ENCODE measurements around the gene AK3. TPM values are rescaled to one million over a fixed set of nuclear protein-coding genes. Genes with fewer than 3 reads are reported as not detected.
"Not testable (repeated sequence)": the region's sequence is repeated elsewhere in the genome, so short reads cannot be mapped to it uniquely, and the experiment has no call there.

Gene AK3
- total RNA-seq, 2 experiments from 2014 or later: 19.9 to 20.9 TPM

GRCh38 chr9:4786599-4786998, 45.6 kb upstream of the AK3 start:
- H3K4me3 Mint-ChIP-seq: no peak overlapping the region
- Histone ChIP-seq H3K27me3 (ENCODE audit: control insufficient read depth in 1 of 2, insufficient read depth in 2 of 2, low read length in 2 of 2) (no peaks in the 10 kb centered on the region), H3K4me1 (ENCODE audit: insufficient read depth, low read length) (no peaks in the 10 kb centered on the region), H3K4me3 (ENCODE audit: low read length) (no peak overlapping the region), H3K27ac (ENCODE audit: low read depth in 1 of 2, low read length in 2 of 2) (no peak overlapping the region), H3K9me3 (ENCODE audit: control insufficient read depth in 1 of 2, insufficient read depth in 1 of 2, low read length in 2 of 2) (no peaks in the 10 kb centered on the region), H3K36me3 (ENCODE audit: insufficient read depth, low read length) (no peaks in the 10 kb centered on the region)
- no peak for TF ChIP-seq CTCF (IDR thresholded peaks at IDR 0.05)
- no peaks in the 10 kb centered on the region for H3K4me1 Mint-ChIP-seq (ENCODE audit: low read depth)
- ATAC-seq (ENCODE audit: poor library complexity) (no peak), DNase-seq (no peak)
- no peak overlapping the region for H3K27ac Mint-ChIP-seq
- POLR2A ChIA-PET: no interaction called here
- intact Hi-C loops (cut with DNase I, micrococcal nuclease): no loop called here
- H3K27me3 Mint-ChIP-seq: no peaks in the 10 kb centered on the region
- CTCF ChIA-PET: no interaction called here
- H3K36me3 Mint-ChIP-seq (ENCODE audit: low read depth): no peaks in the 10 kb centered on the region
- H3K9me3 Mint-ChIP-seq: no peaks in the 10 kb centered on the region

GRCh38 chr9:4784403-4784802, 43.4 kb upstream of the AK3 start:
- intact Hi-C loops (cut with DNase I, micrococcal nuclease): no loop called here
- no peak for TF ChIP-seq CTCF (IDR thresholded peaks at IDR 0.05)
- ATAC-seq (ENCODE audit: poor library complexity) (no peak), DNase-seq (no peak)
- CTCF ChIA-PET: interaction anchor here (1.0 to 1.7 kb wide), 2 partner anchors 13 to 25 kb away, joined by 4 read pairs; no protein-coding TSS in a partner anchor
- Mint-ChIP-seq H3K4me3 (no peak overlapping the region), H3K4me1 (ENCODE audit: low read depth) (no peaks in the 10 kb centered on the region), H3K27me3 (peaks cover 8% of the 10 kb centered on the region), H3K36me3 (ENCODE audit: low read depth) (no peaks in the 10 kb centered on the region), H3K27ac (no peak overlapping the region), H3K9me3 (no peaks in the 10 kb centered on the region)
- POLR2A ChIA-PET: interaction anchor here (1.8 kb wide), 1 partner anchor 9 kb away, joined by 6 read pairs; no protein-coding TSS in a partner anchor
- Histone ChIP-seq H3K36me3 (ENCODE audit: insufficient read depth, low read length) (no peaks in the 10 kb centered on the region), H3K4me3 (ENCODE audit: low read length) (no peak overlapping the region), H3K4me1 (ENCODE audit: insufficient read depth, low read length) (no peaks in the 10 kb centered on the region), H3K27me3 (ENCODE audit: control insufficient read depth in 1 of 2, insufficient read depth in 2 of 2, low read length in 2 of 2) (no peaks in the 10 kb centered on the region), H3K27ac (ENCODE audit: low read depth in 1 of 2, low read length in 2 of 2) (no peak overlapping the region), H3K9me3 (ENCODE audit: control insufficient read depth in 1 of 2, insufficient read depth in 1 of 2, low read length in 2 of 2) (no peaks in the 10 kb centered on the region)

DNA sequence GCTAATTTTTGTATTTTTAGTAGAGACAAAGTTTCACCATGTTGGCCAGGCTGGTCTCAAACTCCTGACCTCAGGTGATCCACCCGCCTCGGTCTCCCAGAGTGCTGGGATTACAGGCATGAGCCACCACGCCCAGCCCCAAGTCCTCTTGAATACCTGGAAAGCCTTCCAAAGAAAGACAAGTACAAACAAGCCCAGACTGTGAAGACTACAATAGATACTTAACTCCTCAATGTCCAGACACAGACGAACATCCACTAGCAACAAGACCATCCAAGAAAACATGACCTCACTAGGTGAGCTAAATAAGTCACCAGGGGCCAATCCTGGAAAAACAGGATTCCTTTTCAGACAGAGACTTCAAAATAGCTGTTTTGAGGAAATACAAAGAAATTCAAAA, 42.2 kb upstream of the AK3 start:
- H3K4me3 Mint-ChIP-seq; H3K4me1 Mint-ChIP-seq (ENCODE audit: low read depth); ATAC-seq (ENCODE audit: poor library complexity); H3K36me3 Mint-ChIP-seq (ENCODE audit: low read depth); H3K4me3 ChIP-seq (ENCODE audit: low read length); H3K4me1 ChIP-seq (ENCODE audit: insufficient read depth, low read length); DNase-seq; H3K27ac Mint-ChIP-seq; intact Hi-C loops (cut with DNase I, micrococcal nuclease); H3K27me3 ChIP-seq (ENCODE audit: control insufficient read depth in 1 of 2, insufficient read depth in 2 of 2, low read length in 2 of 2); H3K36me3 ChIP-seq (ENCODE audit: insufficient read depth, low read length); H3K27ac ChIP-seq (ENCODE audit: low read depth in 1 of 2, low read length in 2 of 2); H3K9me3 Mint-ChIP-seq; H3K27me3 Mint-ChIP-seq; H3K9me3 ChIP-seq (ENCODE audit: control insufficient read depth in 1 of 2, insufficient read depth in 1 of 2, low read length in 2 of 2): not testable (repeated sequence)
- ChIA-PET POLR2A (interaction anchor here (0.8 to 1.8 kb wide), 2 partner anchors 9 to 10 kb away, joined by 4 to 6 read pairs; no protein-coding TSS in a partner anchor), CTCF (interaction anchor here (1.0 kb wide), 1 partner anchor 14 kb away, joined by 4 read pairs; no protein-coding TSS in a partner anchor)

DNA sequence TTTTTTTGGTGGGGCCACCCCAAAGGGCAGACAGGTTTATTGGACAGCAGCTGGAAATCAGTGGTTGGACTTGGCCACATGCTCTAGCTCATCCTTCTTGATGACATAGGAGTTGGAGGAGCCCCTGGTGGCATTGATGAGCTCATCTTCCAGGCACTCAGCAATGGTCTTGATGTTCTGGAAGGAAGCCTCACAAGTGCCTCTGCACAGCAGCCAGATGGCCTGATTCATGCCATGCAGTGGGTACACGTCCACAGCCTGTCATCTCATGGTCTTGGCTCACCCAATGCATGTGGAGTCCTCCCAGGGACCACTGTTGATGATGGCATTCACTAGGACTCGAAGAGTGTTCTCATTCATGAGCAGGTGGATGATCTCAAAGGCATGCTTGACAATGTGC, 40.4 kb upstream of the AK3 start:
- no peak for ATAC-seq (ENCODE audit: poor library complexity)
- H3K4me3 ChIP-seq (ENCODE audit: low read length): no peak overlapping the region
- no peak overlapping the region for H3K27ac ChIP-seq (ENCODE audit: low read depth in 1 of 2, low read length in 2 of 2)
- no peaks in the 10 kb centered on the region for H3K36me3 ChIP-seq (ENCODE audit: insufficient read depth, low read length)
- no peaks in the 10 kb centered on the region for H3K9me3 ChIP-seq (ENCODE audit: control insufficient read depth in 1 of 2, insufficient read depth in 1 of 2, low read length in 2 of 2)
- H3K9me3 Mint-ChIP-seq: no peaks in the 10 kb centered on the region
- no peak overlapping the region for H3K4me3 Mint-ChIP-seq
- no peaks in the 10 kb centered on the region for H3K4me1 Mint-ChIP-seq (ENCODE audit: low read depth)
- DNase-seq: no peak
- no peaks in the 10 kb centered on the region for H3K4me1 ChIP-seq (ENCODE audit: insufficient read depth, low read length)
- TF ChIP-seq CTCF (IDR thresholded peaks at IDR 0.05): no peak
- CTCF ChIA-PET: no interaction called here
- POLR2A ChIA-PET: no interaction called here
- intact Hi-C loops (cut with DNase I, micrococcal nuclease): no loop called here
- H3K27me3 Mint-ChIP-seq: peaks cover 8% of the 10 kb centered on the region
- H3K27ac Mint-ChIP-seq: no peak overlapping the region
- no peaks in the 10 kb centered on the region for H3K36me3 Mint-ChIP-seq (ENCODE audit: low read depth)
- H3K27me3 ChIP-seq (ENCODE audit: control insufficient read depth in 1 of 2, insufficient read depth in 2 of 2, low read length in 2 of 2): no peaks in the 10 kb centered on the region

All from CD4-positive, alpha-beta T cell (primary cell).